Lung (tissue), 12 donors: ENCODE measurements around the gene GPC6. TPM values are rescaled to one million over a fixed set of nuclear protein-coding genes. Genes with fewer than 3 reads are reported as not detected.
A peak's percentile ranks its signal among the peaks of the same experiment; 100 is the strongest.

ENCODE experiments used
- ATAC-seq: fragments of 200-7000 bp; cut with Tn5 transposase; one replicate; pipeline ENCODE4 v1.9.1; 2020; ENCODE audit warnings: moderate number of reproducible peaks; ENCODE audit not compliant: insufficient read depth, low FRiP score
- DNase-seq, 3 donors: peaks; one replicate each; pipeline ENCODE4 v3.0.0-alpha.2; 2013 to 2017
- H3K27ac ChIP-seq, 2 donors: one replicate each; pipeline ENCODE4 v1.5.1; 2013; ENCODE audit warnings: mild to moderate bottlenecking in 2 of 2, moderate library complexity in 2 of 2, control low read depth in 1 of 2, inconsistent platforms in 1 of 2, low read depth in 1 of 2, low read length in 1 of 2
- H3K27me3 ChIP-seq, 3 donors: one replicate each; pipeline ENCODE4 v1.5.1; 2013; ENCODE audit warnings: low read length in 2 of 3; ENCODE audit not compliant: control insufficient read depth in 3 of 3, insufficient read depth in 3 of 3
- H3K36me3 ChIP-seq, 4 donors: one replicate each; pipeline ENCODE4 v1.5.1; 2013; ENCODE audit warnings: low read length in 4 of 4, mild to moderate bottlenecking in 1 of 4, moderate library complexity in 1 of 4; ENCODE audit not compliant: control insufficient read depth in 4 of 4, insufficient read depth in 4 of 4
- H3K4me1 ChIP-seq, 5 donors: one replicate each; pipeline ENCODE4 v1.5.1; 2013; ENCODE audit warnings: low read length in 5 of 5, mild to moderate bottlenecking in 2 of 5, moderate library complexity in 1 of 5; ENCODE audit not compliant: control insufficient read depth in 5 of 5, insufficient read depth in 5 of 5
- H3K4me3 ChIP-seq: one replicate; pipeline ENCODE4 v1.5.1; 2013; ENCODE audit warnings: mild to moderate bottlenecking, control low read depth, moderate library complexity
- H3K9ac ChIP-seq, 2 donors: one replicate each; pipeline ENCODE4 v1.5.1; 2013; ENCODE audit warnings: low read length in 2 of 2, control low read depth in 1 of 2; ENCODE audit not compliant: insufficient read depth in 1 of 2
- H3K9me3 ChIP-seq, 4 donors: one replicate each; pipeline ENCODE4 v1.5.1; 2013; ENCODE audit warnings: low read length in 3 of 4, mild to moderate bottlenecking in 1 of 4, moderate library complexity in 1 of 4; ENCODE audit not compliant: control insufficient read depth in 4 of 4, insufficient read depth in 3 of 4
- WGBS, 2 donors: extraction: QIAGEN DNeasy Blood & Tissue Kit; methylation state at CpG; one replicate each; pipeline ENCODE4 v1.1.7; 2013; 5-methylcytosine and 5-hydroxymethylcytosine counted together
- polyA plus RNA-seq, 2 donors: library from polyadenylated mRNA; stranded (reverse); fragments of 200-250 nt; gene quantifications; one replicate each; pipeline ENCODE4 v1.2.1, GENCODE V29; 2013
- total RNA-seq, 2 donors: library from RNA; depleted of rRNA in 1 of 2; stranded (reverse); fragments of >200 nt in 1 of 2; gene quantifications; one replicate each; pipeline ENCODE4 v1.2.1, GENCODE V29; 2014 to 2021
- TF ChIP-seq, protein P1 (sequence below): IDR thresholded peaks from 2 replicates; pipeline ENCODE4 v1.5.1; 2012; ENCODE audit warnings: mild to moderate bottlenecking; ENCODE audit errors: control extremely low read depth, extremely low read depth
- donor health status: control.
- donor health status: control.
- donor health status: Bipolar disorder and iron deficiency.
- donor health status: healthy.
- donor health status: DM: yes; HTN: yes; CAD: no.

GPC6 gene
- total and polyA plus RNA-seq, 4 donors: 0.45 to 31.4 (median 4.8) TPM

DNA sequence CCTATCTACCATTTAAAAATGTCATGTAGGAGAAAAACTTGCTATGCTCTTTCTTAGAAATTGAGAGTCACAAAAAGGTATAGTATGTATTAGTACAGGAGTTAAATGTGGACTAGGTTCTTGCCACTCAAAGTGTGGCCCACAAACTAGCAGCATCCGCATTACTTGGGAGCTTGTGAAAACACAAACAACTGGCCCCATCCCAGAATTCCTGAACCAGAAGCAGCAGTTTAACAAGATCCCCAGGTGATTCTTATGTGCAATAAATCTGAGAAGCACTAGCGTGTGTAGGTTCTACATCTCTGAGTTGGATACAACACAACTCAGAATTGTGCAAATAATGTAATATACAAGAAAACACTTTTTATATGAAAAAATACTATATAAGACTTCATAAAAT, 927.0 kb downstream of the GPC6 start:
- H3K27me3 ChIP-seq: no peaks in the 10 kb centered on the region
- H3K9me3 ChIP-seq: no peaks in the 10 kb centered on the region
- TF ChIP-seq, protein P1, sequence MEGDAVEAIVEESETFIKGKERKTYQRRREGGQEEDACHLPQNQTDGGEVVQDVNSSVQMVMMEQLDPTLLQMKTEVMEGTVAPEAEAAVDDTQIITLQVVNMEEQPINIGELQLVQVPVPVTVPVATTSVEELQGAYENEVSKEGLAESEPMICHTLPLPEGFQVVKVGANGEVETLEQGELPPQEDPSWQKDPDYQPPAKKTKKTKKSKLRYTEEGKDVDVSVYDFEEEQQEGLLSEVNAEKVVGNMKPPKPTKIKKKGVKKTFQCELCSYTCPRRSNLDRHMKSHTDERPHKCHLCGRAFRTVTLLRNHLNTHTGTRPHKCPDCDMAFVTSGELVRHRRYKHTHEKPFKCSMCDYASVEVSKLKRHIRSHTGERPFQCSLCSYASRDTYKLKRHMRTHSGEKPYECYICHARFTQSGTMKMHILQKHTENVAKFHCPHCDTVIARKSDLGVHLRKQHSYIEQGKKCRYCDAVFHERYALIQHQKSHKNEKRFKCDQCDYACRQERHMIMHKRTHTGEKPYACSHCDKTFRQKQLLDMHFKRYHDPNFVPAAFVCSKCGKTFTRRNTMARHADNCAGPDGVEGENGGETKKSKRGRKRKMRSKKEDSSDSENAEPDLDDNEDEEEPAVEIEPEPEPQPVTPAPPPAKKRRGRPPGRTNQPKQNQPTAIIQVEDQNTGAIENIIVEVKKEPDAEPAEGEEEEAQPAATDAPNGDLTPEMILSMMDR: no peak
- no peak overlapping the region for H3K4me3 ChIP-seq
- WGBS, 2 donors: 95 to 97% methylated on average over 2 of the region's 2 CpGs
- DNase-seq (no peak), ATAC-seq (no peak)
- H3K4me1 ChIP-seq: peaks cover 0 to 4% (median 2%) of the 10 kb centered on the region in 5 donors
- H3K27ac ChIP-seq: no peak overlapping the region
- H3K36me3 ChIP-seq: no peaks in the 10 kb centered on the region
- no peak overlapping the region for H3K9ac ChIP-seq

GRCh38 chr13:94154367-94154766, 927.8 kb downstream of the GPC6 start:
- ATAC-seq (no peak), DNase-seq (peak; percentile 24 to 76 (median 33))
- no peak overlapping the region for H3K4me3 ChIP-seq
- H3K27me3 ChIP-seq: no peaks in the 10 kb centered on the region
- H3K4me1 ChIP-seq: peaks cover 0 to 4% (median 2%) of the 10 kb centered on the region in 5 donors
- no peaks in the 10 kb centered on the region for H3K9me3 ChIP-seq
- TF ChIP-seq, protein P1: no peak
- 42 to 66% methylated on average over 2 of the region's 2 CpGs for WGBS, 2 donors
- no peaks in the 10 kb centered on the region for H3K36me3 ChIP-seq
- H3K27ac ChIP-seq: no peak overlapping the region
- no peak overlapping the region for H3K9ac ChIP-seq

DNA sequence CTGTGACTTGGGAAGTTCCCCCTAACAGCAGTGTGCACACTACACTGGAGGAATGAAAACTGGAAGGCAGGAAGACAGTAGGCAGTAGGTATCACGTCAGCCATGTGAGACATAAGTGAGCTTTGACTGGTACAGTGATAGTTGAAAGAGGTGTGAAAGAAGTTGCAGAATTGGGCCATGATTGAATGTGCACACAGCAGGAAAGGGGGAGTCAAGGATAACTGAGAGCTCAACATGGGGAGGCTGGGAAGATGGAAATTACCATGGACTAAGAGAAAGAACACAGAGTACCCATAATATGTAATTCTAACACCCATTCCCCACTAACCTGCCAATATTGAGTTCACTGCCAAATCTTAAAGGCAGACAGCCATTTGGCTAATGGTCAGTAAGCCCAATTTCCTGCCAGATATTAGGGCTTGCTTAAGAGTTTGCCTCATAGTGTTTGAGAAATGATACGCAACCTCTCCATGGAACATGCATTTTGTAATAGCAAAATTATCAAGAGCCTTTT, 931.2 kb downstream of the GPC6 start:
- 43 to 53% methylated on average over 2 of the region's 2 CpGs for WGBS, 2 donors
- TF ChIP-seq, protein P1: no peak
- no peak overlapping the region for H3K9ac ChIP-seq
- H3K4me1 ChIP-seq: peaks cover 0 to 4% (median 2%) of the 10 kb centered on the region in 5 donors
- no peak overlapping the region for H3K4me3 ChIP-seq
- H3K9me3 ChIP-seq: peaks cover 0 to 2% (median 0%) of the 10 kb centered on the region in 4 donors
- no peaks in the 10 kb centered on the region for H3K27me3 ChIP-seq
- H3K36me3 ChIP-seq: no peaks in the 10 kb centered on the region
- H3K27ac ChIP-seq: no peak overlapping the region
- DNase-seq: peak; percentile 42 to 84 (median 73)
- ATAC-seq: peak; percentile 21

DNA sequence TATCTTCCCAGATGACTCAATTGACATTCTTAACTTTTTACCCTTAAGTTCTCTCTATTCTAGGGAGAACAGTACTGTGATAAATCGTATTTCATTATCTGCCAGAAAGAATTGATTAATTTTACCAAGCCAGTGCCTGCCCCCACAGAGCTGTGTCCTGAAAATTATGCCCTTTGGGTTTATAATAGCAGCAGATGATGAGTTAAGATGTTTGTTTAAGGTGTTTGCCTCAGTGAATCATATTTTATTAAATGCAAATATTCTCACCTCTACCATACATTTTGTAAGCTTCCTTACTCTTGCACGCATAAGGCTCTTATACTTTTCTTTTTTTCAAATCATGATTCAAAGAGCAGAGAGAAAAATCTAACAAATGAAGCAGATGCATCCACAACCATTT, 934.3 kb downstream of the GPC6 start:
- Histone ChIP-seq H3K4me3 (no peak overlapping the region), H3K9ac (no peak overlapping the region), H3K4me1 (peaks cover 0 to 4% (median 0%) of the 10 kb centered on the region in 5 donors), H3K9me3 (peaks cover 0 to 2% (median 0%) of the 10 kb centered on the region in 4 donors), H3K36me3 (no peaks in the 10 kb centered on the region), H3K27me3 (no peaks in the 10 kb centered on the region), H3K27ac (no peak overlapping the region)
- TF ChIP-seq, protein P1: no peak
- WGBS, 2 donors: 86 to 91% methylated on average over 2 of the region's 2 CpGs
- ATAC-seq (no peak), DNase-seq (no peak)
